ENCODE data around the gene PRDM16. TPM values are rescaled to one million over a fixed set of nuclear protein-coding genes. Genes with fewer than 3 reads are reported as not detected.

The PRDM16 gene
- total and polyA plus RNA-seq, 2 of the 13 experiments (the other 11 are each of a cell fraction or from before 2014, with no cell fraction given): 0.15 to 0.81 TPM

DNA sequence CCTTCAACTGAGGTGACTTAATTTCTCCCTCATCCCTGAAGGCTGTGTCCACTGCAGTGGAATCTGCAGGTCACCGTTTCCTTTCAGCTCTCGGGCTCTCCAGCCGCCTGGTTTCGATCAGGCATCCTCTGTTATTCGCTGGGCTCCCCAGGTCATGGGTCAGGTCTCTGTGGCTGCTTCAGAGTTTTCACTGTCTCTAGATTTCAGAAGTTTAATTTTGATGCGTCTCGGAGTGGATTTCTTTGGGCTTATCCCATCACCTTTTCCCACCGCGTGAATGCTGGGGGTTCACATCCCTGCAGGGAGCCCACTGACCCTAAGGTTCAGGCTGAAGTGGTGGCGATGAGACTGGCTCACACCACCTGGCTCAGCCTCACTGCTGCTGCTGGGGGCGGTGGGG is 44.4 kb upstream of the PRDM16 start (continued):
- TF ChIP-seq, protein P1, sequence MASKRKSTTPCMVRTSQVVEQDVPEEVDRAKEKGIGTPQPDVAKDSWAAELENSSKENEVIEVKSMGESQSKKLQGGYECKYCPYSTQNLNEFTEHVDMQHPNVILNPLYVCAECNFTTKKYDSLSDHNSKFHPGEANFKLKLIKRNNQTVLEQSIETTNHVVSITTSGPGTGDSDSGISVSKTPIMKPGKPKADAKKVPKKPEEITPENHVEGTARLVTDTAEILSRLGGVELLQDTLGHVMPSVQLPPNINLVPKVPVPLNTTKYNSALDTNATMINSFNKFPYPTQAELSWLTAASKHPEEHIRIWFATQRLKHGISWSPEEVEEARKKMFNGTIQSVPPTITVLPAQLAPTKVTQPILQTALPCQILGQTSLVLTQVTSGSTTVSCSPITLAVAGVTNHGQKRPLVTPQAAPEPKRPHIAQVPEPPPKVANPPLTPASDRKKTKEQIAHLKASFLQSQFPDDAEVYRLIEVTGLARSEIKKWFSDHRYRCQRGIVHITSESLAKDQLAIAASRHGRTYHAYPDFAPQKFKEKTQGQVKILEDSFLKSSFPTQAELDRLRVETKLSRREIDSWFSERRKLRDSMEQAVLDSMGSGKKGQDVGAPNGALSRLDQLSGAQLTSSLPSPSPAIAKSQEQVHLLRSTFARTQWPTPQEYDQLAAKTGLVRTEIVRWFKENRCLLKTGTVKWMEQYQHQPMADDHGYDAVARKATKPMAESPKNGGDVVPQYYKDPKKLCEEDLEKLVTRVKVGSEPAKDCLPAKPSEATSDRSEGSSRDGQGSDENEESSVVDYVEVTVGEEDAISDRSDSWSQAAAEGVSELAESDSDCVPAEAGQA (IDR thresholded peaks at IDR 0.05; ENCODE audit: low read depth): no peak
- TF ChIP-seq, protein P1 (CRISPR knock-in tag; IDR thresholded peaks at IDR 0.05; ENCODE audit: borderline replicate concordance): no peak

DNA sequence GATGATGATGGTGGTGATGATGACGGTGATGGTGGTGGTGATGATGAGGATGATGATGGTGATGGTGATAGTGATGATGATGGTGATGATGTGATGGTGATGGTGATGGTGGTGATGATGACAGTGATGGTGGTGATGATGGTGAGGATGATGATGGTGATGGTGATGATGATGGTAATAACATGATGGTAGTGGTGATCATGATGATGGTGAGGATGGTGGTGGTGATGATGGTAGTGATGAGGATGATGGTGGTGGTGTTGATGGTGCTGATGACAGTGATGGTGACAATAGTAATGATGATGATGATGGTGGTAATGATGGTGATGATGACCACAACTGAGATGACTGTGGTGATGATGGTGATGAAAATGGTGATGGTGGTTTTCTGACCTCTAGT is 42.9 kb upstream of the PRDM16 start:
- Histone ChIP-seq H3K4me1 (ENCODE audit: insufficient read depth, low read length) (no peaks in the 10 kb centered on the region), H2AFZ (ENCODE audit: low read length) (no peak overlapping the region), H3K4me2 (ENCODE audit: low read depth, low read length) (no peak overlapping the region), H3K4me3 (replicated peaks in 1 of 3; ENCODE audit: insufficient read depth in 1 of 3, low read depth in 2 of 3, low read length in 3 of 3) (no peak overlapping the region), H3K36me3 (replicated peaks in 1 of 2; ENCODE audit: control insufficient read depth in 1 of 2, insufficient read depth in 2 of 2, low read length in 2 of 2) (no peaks in the 10 kb centered on the region), H3K9me3 (ENCODE audit: low read length) (no peaks in the 10 kb centered on the region), H4K20me1 (ENCODE audit: insufficient read depth, low read length) (no peaks in the 10 kb centered on the region), H3K27me3 (ENCODE audit: control insufficient read depth in 1 of 2, insufficient read depth in 2 of 2, low read length in 2 of 2) (peaks cover 12 to 59% of the 10 kb centered on the region in 2 experiments), H3K79me2 (ENCODE audit: insufficient read depth, low read length) (no peaks in the 10 kb centered on the region), H3K27ac (ENCODE audit: extremely low read length, insufficient read depth, low read length) (no peak overlapping the region), H3K9ac (ENCODE audit: insufficient read depth, low read depth, low read length) (no peak overlapping the region)
- in situ Hi-C loops (cut with HindIII; ENCODE audit: extremely low pct_ligation_motif_present, low pct_unique_long_range_greater_than_20kb): no loop called here
- FAIRE-seq (no peak), DNase-seq (ENCODE audit: low spot score) (no peak), ATAC-seq (no peak)
- TF ChIP-seq CREB1 (IDR thresholded peaks at IDR 0.05): peak; percentile 97
- no peak for TF ChIP-seq CREB1 (CRISPR knock-in tag; IDR thresholded peaks at IDR 0.05)
- TF ChIP-seq FOXM1 (CRISPR knock-in tag; IDR thresholded peaks at IDR 0.05): no peak
- intact Hi-C loops (cut with micrococcal nuclease; ENCODE audit: unreplicated experiment): no loop called here
- no TSS peak for BruUV-seq (replicated peaks)
- CTCF ChIA-PET (ENCODE audit: low intra/inter-chr PET ratio, low total read pairs): no interaction called here
- 0% methylated on average over 1 of the region's 1 CpG for WGBS (ENCODE audit: low lambda C conversion rate)
- POLR2A ChIA-PET: no interaction called here
